Activated CD4-positive, alpha-beta T cell treated with anti-CD3 and anti-CD28 coated beads, Interleukin-2, amount 50 U/mL, for 1 hour (primary cell): ENCODE data around the gene SEPHS2.
"Not testable (repeated sequence)": the region's sequence is repeated elsewhere in the genome, so short reads cannot be mapped to it uniquely, and the experiment has no call there.

Experiments
- DNase-seq: peaks from one replicate; pipeline ENCODE4 v3.0.0-alpha.2; 2020

The SEPHS2 gene

DNA sequence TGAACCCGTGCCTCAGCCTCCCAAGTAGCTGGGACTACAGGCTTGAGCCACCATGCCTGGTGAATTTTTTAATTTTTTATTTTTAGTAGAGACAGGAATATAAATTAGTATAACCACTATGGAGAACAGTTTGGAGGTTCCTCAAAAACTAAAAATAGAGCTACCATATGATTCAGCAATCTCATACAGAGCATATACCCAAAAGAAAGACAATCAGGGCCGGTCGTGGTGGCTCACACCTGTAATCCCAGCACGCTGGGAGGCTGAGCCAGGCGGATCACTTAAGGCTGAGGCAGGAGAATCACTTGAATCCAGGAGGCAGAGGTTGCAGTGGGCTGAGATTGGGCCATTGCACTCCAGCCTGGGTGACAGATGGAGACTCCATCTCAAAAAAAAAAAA lies 15.8 kb upstream of the SEPHS2 start:
- DNase-seq = not testable (repeated sequence)

DNA sequence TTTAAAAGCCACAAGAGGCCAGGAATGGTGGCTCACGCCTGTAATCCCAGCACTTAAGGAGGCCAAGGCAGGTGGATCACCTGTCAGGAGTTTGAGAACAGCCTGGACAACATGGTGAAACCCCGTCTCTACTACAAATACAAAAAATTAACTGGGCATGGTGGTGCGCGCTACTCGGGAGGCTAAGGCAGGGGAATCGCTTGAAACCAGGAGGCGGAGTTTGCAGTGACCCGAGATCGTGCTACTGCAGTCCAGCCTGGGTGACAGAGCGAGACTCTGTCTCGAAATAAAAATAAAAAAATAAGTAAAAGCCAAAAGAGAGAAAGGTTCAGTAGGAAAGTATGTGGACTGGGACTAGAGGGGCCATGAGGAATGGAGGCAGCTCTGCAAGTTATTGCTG lies 13.8 kb upstream of the SEPHS2 start:
- no peak for DNase-seq

DNA sequence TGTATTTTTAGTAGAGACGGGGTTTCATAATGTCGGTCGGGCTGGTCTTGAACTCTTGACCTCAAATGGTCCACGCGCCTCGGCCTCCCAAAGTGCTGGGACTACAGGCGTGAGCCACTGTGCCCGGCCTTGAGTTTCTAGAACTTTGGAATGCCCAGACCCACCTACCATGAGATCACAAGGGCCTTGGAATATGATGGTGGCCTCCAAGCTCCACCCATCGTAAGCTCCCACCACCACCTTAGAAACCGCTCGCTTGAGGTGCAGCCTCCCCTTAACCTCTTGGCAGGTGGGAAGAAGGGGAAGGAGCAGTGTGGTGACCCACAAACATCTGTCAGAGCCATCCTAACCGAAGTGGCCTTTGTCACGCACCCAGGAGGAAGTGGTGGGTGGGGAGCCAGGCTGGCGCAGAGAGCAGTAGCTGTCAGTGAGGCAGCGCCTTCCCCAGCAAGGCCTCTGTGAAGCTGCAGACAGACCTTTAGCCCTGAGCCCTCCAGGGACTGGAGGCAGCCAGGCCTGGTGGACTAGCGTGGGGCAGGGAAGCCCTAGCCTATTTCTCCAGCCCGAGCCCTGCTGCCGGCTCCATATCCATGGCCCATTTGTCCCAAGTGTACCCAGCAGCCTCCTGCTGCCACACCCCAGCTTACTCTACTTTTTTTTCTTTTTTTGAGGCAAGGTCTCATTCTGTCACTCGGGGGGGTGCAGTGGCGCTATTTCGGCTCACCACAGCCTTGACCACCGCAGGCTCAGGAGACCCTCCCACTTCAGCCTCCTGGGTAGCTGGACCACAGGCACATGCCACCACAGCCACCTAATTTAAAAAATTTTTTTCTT lies 13.1 kb upstream of the SEPHS2 start:
- DNase-seq = peak; percentile 59

DNA sequence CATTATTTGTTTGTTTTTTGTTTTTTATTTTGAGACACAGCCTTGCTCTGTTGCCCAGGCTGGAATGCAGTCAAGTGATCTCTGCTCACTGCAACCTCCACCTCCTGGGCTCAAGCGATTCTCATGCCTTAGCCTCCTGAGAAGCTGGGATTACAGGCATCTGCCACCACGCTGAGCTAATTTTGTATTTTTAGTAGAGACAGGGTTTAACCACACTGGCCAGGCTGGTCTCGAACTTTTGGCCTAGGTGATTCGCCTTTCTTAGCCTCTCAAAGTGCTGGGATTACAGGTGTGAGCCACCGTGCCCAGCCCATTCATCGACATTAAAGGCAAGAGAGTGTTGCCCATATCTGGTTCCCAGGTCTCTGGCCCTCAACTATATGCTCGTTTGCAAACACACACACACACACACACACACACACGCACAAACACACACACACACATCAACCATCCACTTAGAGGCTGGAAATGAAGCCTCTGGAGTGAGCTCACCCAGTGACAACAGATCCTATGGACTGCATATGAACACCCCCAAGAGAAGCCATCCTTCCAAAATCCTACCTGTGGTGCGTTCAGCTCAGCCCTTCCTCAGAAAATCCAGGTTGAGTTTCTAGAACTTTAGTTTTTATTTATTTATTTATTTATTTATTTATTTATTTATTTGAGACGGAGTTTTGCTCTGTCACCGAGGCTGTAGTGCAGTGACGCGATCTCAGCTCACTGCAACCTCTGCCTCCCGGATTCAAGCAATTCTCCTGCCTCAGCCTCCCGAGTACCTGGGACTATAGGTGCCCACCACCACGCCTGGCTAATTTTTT lies 12.3 kb upstream of the SEPHS2 start:
- DNase-seq = no peak

DNA sequence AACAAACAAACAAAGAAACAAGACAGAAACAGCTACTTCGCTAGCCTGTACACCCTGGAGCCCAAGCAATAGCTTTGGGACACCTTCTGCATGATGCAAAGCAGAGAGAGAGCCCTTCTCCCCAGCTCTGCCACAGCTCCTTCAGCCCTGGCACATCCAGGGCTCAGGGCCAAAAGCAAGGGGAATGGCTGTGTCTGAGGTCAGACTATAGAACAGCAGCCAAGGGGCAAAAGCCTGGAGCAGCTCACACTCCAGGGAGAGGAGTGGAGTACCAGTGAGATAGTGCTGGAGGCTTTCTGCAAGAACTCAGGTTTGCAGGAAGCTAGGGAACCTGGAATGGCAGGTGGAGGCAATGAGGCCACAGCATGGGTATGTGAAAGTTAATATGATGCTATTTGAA lies 11.6 kb upstream of the SEPHS2 start:
- no peak for DNase-seq

DNA sequence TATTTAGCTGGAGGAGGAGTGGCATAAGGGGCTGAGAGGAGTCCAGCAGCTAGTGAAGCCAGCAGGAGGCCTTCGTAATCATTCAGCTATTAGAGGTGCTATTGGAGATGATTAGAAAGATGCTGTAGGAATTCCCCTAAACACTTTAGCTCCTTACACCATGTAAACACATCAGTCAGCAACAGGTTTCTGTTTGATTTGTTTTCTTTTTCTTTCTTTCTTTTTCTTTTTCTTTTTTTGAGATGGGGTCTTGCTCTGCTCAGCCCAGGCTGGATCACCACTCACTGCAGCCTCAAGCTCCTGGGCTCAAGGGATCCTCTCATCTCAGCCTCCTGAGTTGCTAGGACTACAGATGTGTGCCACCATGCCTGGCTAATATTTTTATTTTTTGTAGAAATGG lies 10.6 kb upstream of the SEPHS2 start:
- no peak for DNase-seq

DNA sequence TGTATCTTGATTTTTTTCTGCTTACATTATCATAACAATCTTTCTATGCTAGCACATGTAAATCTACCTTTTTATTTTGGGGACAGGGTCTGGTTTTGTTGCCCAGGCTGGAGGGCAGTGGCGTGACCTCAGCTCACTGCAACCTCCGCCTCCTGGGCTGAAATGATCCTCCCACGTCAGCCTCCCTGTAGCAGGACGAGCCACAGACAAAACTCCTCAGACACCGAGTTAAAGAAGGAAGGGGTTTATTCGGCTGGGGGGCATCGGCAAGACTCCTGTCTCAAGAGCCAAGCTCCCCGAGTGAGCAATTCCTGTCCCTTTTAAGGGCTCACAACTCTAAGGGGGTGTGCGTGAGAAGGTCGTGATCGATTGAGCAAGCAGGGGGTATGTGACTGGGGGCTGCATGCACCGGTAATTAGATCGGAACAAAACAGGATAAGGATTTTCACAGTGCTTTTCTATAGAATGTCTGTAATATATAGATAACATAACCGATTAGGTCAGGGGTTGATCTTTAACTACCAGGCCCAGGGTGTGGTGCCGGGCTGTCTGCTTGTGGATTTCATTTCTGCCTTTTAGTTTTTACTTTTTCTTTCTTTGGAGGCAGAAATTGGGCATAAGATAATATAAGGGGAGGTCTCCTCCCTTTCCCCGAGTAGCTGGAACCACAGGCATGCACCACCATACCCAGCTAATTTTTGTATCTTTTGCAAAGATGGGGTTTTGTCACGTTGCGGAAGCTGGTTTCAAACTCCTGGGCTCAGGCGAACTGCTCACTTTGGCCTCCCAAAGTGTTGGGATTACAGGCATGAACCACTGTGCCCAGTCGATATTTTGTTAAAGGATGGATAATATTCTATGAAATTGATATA lies 7.3 kb upstream of the SEPHS2 start:
- DNase-seq = not testable (repeated sequence)

DNA sequence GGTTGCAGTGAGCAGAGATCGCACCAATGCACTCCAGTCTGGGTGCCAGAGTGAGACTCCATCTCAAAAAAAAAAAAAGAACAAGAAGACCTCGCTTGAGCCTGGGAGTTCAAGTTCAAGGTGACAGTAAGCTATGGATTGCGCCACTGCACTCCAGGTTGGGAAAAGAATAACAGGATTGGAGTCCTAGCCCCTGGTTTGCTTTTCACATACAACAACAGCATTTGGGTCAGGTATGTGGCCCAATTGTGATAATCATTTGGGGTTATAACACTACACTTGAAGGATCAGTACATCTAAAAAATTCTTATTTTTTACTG lies 3.4 kb upstream of the SEPHS2 start:
- no peak for DNase-seq

DNA sequence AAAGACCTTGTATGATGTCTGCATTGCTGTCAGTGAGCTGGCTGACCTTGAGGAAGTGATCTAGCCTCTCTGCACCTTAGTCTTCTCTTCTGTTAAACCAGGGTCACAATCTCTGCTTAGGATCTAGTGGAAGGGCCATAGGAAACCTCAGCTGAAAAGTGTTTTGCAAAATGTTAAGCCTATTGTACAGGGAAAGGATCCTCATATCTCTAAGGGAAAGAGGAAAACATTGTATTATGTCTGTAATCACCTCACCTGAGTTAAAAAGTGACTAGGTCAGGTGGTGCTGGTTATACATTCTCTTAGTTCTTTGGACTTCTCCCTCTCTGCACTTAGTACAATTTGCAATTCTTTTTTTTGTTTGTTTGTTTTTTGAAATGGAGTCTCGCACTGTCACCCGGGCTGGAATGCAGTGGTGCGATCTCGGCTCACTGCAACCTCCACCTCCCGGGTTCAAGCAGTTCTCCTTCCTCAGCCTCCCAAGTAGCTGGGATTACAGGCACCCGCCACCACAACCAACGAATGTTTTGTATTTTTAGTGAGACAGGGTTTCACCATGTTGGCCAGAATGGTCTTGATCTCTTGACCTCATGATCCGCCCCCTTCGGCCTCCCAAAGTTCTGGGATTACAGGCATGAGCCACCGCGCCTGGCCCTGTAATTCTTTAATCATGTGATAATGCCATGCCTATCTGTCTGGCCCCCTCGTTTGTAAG lies 2.0 kb upstream of the SEPHS2 start:
- DNase-seq = no peak

DNA sequence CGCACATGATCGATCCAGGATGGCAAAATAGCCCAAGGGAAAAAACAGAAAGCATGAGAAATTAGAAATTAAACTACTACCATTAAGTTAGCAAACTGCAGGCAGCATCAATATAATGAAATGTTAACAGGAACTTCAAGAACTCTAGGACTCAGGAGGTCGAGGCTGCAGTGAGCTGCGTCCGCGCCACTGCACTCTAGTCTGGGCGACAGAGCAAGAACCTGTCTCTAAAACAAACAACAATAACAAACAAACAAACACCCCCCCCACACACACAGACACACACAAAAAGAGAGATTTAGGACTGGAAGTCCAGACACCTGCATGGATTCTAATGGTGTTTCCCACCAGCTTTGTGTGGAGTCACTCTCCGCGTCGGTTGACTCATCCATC lies 525 bp upstream of the SEPHS2 start:
- DNase-seq = no peak

DNA sequence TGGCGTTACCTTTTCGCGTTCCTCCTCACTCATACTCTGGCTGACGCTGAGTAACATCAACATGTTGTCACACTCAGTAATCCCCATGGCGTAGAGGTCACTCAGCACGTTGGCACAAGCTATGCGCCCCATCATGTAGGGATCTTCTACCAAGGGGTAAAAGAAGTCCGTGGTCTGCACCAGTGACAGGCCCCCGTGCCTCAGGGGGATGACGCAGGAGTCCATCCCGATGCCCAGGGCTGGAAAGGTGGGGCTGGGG lies 596 bp downstream of the SEPHS2 start:
- no peak for DNase-seq

DNA sequence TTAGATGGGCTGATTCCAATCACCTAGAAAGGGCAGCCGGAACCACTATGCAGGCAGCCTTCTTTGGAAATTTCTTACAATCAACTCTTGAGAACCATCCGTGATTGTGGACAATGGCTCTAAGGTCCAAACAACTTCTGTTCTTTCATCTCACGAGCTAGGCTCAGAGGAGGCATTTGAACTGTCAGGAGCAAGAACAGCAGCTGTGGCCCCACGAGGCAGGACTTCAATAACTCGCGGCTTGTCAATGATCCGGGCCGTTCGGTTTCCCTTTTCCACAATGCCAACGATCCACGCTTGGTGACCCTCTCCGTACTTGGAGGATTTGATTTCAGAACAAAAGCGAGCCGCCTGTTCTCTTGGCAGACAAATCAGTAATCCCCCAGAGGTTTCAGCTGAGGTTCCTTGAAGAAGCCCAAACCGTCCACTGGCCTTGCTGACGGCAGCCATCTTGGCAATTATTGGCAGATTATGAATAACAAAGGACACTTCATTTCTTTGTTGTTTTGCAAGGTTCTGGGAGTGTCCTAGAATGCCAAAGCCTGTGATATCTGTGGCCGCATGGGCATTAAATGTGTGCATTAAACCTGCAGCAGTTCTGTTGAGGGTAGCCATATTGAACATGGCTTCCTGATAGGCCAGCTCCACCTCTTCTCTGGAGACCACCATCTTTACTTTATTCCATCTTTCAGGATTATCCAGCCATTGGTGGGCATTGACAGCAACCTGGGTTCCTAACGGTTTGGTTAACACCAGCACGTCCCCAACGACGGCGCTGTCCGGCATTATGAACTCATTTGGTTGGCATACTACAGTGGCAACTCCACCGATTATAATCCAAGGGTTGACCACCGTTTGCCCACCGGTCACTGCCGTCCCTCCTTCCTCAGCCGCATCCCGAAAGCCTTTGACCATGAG lies 1.2 kb downstream of the SEPHS2 start:
- DNase-seq = no peak

DNA sequence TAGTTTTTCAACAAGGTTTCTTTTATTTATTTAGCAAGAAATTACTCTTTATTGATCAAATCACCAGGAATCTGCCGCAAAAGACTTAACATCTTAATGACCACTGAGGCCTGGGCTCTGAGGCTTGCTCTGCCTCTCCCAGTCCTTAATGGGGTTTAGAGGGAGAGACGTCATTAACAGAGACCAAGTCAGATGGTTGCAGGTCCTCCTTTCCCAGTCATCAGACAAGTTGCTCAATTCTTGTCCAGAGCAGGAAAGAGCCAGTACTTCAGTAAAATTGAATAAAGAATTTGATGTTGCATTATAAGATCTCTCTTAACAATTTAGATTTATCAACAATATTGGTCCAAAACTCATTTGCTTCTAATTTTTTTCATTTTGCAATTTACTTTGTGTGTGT lies 2.0 kb downstream of the SEPHS2 start:
- no peak for DNase-seq

DNA sequence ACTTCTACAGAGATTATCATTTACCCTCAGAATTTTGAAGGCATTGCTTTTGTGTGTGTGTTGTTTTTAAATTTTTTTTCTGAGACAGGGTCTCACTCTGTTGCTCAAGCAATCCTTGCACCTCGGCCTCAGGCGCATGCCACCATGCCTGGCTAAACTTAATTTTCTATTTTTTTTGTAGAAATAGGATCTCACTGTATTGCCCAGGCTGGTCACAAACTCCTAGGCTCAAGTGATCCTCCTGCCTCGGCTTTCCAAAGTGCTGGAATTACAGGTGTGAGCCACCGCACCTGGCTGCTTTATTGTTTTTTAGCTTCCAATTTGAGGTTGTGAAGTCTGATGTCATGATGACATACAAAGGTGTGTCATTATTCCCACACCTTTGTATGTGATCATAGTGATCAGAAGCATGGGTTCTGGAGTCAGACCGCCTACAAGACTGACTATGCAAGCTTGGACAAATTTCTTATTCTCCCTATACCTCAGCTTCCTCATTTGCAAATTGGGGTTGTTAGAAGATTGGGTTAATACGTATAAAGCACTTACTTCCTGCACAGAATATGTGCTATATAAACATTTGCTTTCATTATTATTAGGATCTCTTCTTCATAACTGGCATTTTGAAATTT lies 5.8 kb downstream of the SEPHS2 start:
- DNase-seq = no peak

DNA sequence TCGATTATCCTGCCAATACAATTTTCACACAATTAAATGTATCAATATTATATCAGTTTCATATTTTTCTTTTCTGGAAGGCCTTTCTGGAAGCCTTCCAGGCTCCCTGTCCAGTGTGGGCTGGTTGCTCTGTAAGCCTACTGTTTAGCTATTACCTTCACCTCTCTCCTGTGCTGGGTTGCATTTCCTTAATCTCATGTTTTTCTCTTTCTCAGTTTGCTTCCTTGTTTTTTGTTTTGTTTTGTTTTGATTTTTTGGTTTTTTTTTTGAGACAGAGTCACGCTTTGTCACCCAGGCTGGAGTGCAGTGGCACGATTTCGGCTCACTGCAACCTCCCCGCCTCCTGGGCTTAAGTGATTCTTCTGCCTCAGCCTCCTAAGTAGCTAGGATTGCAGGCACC lies 6.8 kb downstream of the SEPHS2 start:
- no peak for DNase-seq

DNA sequence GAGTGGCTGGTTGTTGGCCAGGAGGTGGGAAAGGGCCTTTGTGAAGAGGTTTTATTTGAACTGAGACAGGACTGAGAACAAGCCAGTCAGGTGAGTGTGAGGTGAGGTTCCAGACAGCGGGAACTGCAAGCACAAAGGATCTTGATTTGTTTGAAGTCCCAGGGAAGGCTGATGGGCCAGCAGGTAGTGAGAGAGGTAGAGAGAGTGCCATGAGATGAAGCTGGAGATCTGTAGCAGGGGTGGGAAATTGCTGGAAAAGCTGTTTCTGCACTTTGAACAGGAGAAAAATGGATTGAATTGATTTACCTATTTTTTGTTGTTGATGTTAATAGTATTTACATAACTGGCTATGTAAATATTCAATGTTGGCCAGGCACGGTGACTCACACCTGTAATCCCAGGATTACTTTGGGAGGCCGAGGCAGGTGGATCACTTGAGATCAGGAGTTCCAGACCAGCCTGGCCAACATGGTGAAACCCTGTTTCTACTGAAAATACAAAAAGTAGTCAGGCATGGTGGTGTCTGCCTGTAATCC lies 8.1 kb downstream of the SEPHS2 start:
- no peak for DNase-seq

DNA sequence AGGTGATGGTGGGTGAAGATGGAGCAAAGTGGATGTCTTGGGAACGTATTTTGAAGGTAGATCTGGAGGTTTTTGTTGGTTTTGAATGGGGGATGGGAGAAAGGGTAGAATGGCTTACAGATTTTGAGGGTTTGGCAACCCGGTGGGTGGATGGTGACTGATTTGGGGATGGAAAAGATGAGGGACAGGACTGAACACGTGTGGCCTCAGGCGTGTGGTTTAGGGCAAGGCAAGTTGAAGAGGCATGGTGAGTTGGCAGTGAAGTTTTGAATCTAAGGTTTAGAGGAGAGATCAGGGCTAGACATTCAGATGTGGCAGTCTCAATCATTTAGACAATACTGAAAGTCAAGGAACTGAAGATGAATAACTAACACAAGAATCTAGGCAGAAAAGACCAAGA lies 10.8 kb downstream of the SEPHS2 start:
- DNase-seq = no peak

DNA sequence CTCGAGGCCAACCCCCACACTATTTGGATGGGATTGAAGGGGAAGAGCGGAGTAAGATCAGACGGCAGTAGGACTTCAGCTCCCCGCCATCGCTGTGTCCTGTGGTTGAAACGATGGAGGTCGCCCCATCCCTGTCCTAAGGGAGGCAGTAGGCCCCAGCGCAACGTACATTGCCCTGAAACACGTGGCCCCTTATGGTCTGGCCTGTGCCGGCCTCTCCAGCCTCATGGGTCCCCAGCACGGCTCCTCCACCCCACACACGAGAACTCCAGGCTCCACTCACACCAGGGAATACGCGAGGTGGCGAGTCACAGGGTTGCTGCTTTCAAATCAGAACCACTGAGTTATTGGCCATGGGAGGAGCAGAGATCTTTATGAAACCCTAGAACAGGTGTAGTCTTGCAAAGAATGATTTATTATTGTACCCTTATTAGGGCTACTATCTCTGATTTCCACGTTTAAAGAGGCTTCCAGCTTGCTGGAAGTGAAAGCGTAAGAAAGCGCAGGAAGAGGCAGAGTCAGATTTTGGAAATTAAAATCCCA lies 15.2 kb downstream of the SEPHS2 start:
- DNase-seq = no peak

DNA sequence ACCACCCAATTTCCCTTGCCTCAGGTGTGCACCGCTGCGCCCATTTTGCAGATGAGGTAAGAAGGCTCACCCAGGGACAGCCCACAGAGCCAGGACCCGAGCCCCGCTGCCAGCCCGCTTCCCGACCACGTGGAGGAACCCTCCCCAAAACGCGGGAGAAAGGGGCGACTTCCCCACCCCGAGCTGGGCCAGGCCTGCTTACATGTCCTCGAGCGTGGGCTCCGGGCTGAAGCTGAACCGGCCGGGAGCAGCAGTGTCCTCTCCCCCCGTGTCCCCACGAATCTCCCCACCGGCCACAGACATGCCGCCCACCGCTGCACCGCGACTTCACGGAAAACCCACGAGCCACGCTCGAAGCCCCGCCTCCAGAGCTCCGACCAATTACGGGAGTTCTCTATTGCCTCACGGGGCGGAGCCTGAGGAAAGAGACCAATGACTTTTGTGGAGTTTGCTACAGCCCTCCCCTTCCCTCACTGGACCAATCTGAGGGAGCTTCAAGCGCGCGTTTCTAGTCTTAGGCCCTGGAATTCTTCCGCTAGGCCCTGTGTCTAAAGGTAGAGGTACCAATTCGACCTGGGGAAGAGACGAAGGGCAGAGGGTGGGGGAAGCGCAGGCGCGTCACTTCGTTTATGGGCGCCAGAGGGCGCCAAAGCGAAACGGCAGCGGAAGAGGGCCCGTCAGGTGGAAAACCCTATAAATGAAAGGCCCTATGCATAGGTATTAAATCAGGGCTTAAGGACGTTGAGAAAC lies 15.8 kb downstream of the SEPHS2 start, which contains the start of gene DCTPP1:
Gene DCTPP1 (minus strand): TSS at position 353 of the 750 bp plus-strand sequence. CDS start 50 bp downstream, at position 303.
- DNase-seq = peak; percentile 94

DNA sequence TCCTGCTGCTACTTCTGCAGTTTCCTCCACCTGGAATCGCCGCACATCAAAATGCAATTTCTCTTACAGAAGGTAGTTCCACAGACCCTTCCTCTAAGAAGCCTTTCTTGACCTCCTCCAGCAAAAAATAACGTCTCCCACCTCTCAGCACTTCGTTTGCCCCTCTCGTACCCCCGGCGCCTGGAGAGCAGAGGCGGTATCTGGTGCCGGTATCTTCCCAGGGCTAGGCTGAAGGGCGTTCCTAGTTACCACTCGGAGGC lies 16.3 kb downstream of the SEPHS2 start:
- DNase-seq = no peak
